Measurements from ENCODE around the gene BICD2.
A peak's percentile ranks its signal among the peaks of the same experiment; 100 is the strongest.

Gene BICD2

DNA sequence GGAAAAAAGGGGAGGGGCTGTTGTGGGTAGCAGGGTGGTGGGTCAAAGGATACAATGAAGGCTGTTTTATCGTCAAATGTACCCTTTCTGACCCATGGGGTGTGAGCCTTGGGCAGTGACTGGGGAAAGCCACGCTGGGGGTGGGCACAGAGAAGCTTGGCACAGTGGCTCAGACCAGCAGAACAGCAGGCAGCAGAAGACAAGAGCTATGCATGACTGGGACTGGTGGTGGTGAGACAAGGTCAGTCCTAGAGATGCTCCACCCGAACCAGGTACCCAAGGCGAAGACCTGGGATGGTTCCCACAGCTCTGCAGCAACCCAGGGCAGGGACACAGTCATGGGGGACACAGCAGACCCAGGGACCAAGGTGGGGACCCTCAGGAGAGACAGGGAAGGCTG, 38.3 kb downstream of the BICD2 start:
- no peak for DNase-seq

GRCh38 chr9:92725766-92726165, 38.9 kb downstream of the BICD2 start:
- peak; percentile 49 for DNase-seq

DNA sequence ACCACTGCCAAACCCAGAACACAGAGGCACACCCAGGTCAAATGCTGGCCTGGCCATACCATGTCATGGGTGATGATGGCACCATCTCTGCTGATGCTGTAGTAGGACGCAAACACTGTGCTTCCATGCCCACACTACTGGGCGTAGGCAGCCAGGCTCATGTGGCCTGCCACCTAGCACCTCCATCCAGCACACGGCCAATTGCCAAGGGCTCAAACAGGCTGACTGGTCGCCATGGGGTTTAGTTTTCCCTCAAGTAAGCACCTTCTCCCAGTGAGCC, 39.4 kb downstream of the BICD2 start:
- peak; percentile 17 for DNase-seq

DNA sequence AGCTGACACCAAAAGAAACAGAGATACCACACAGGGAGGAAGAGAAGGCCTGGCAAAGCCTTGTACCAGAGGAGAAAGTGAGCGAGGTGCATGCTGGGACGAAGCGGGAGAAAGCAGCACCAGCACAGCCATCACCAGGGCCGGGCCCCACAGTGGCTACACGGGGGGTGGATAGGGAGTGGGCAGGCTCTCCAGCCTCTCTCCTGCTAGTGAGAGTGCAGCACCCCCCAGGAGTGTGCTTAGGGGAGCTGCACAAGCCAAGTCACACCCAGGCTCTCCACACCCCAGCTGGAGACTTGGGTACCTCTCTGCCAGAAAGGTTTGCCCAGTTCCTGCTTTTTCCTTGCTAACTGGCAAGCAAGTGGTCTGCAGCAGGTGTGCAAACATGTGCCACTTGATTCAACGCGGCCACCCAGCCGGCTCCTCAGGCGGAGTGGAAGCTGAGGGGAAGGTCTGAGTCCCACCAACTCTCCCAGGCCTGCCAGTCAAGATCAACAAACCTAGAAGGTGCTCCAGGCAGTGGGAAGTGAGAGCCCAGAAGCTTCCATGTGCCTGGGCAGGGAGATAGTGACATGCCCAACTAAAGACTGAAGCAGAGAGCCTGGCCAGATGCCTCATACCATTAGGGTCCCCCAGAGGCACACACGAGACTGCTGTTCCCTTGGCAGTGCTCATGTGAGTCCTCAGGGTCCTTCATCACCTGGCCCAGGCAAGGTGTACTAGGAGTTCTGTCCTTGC, 39.9 kb downstream of the BICD2 start:
- DNase-seq: peak; percentile 47

GRCh38 chr9:92723801-92724323, 40.8 kb downstream of the BICD2 start:
- peak; percentile 30 for DNase-seq

- no peak for DNase-seq
Observed at GRCh38 chr9:92723299-92723625, 41.4 kb downstream of the BICD2 start.

- peak; percentile 40 for DNase-seq
Observed at GRCh38 chr9:92722386-92723298, 42.0 kb downstream of the BICD2 start.

GRCh38 chr9:92721548-92721947, 43.1 kb downstream of the BICD2 start:
- DNase-seq: no peak

DNA sequence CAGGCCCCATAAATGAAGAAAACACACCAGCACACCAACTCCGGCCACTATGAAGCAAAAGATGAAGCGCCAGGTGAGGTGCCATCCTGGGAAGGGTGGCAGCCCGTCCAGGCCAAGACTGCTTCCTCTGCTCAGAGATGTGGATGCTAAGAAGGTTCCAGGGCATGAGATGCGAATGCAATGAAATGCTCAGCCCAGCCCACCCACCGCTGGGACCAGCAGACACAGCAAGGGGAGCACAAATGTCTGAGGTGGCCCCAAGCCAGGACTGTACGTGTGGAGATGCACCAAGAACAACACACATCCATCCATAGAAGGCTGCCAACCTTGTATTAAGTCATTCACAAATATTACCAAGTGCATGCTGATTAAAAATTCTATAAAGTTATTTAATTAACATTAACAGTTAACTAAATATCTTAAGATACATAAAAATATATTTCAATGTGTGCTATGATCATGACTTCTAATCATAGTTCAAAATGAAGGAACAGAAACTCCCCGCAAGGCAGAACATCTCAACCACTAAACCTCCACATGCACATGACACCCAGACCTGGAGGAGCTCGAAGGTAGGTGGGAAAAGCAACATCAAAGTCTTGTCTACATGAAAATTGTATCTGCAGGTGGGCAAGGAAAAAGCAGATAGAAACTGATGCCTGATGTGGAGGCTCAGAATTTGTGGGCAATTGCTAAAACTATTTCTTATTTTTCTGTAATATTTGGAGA, 43.7 kb downstream of the BICD2 start:
- DNase-seq: no peak

DNA sequence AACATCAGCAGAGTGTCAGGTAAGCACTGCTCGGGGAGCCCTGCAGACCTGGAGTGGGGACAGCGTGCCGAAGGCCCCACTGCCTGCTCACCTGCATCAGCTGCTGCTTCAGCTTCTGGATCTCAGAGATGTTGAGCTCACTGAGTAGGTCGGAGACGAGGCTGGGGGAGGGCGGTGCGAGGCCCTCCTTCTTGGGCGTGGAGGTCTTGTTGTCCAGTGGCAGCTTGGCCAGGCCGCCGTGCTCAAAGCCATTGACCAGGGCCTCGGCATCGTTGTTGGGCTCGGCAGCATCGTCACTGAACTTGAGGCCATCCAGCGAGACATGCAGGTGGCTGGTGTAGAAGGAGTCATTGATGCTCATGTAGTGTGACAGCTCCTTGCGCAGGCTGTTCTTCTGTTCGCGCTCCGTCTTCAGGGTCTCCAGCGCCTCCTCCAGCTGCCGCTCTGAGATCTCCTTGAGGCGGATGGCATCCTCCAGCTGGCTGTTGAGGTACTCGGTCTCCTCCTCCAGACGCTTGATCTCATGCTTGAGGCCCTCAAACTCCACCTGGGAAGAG, 44.3 kb downstream of the BICD2 start:
- no peak for DNase-seq

DNA sequence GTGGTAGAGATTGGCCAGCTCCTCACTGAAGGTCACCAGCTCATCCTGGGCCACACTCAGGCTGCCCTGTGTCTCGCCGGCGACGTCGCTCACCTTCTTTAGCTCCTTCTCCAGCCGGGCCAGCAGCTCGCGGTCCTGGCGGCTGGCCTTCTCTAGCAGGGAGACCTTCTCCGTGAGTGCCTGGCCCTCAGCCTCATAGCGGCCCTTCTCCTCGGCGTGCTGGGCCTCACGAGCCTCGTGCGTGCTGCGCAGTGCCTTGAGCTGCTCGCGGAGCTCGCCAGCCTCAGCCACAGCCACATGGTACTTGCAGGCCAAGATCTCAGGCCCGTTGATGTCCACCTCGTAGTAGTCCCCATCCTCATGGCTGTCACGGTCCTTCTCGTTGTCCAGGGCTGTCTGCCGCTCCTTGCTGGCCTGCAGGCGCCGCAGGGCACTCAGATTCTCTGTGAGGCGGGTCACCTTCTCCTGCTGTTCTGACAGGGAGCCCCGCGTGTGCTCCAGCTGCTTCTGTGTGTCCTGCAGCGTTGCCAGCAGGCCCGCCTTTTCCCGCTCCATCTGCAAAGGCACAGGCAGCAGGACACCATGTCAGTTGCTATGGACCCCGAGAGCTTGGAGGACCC, 45.5 kb downstream of the BICD2 start:
- no peak for DNase-seq

GRCh38 chr9:92718086-92719001, 46.3 kb downstream of the BICD2 start:
- DNase-seq: no peak

- DNase-seq: no peak
Observed at GRCh38 chr9:92717201-92718085, 47.2 kb downstream of the BICD2 start.

DNA sequence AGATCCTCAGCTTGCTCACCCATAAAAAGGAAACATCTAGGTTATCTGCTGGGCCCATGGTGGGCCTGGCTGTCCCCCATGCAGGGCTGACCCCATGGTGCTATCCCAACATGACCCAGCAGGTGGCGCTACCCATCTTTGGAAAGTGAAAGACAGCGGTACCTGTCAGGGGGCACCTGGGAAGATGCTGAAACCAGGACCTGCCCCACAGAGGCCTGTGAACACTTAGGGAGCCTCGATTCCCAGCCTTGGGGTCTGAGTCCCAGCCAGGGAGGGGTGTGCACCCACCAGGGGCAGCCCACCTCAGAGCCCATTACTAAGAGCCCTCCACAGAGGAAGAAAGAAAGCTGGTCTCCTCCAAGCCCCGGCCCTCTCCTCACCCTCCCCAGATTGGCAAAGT, 48.1 kb downstream of the BICD2 start:
- peak; percentile 97 for DNase-seq

DNA sequence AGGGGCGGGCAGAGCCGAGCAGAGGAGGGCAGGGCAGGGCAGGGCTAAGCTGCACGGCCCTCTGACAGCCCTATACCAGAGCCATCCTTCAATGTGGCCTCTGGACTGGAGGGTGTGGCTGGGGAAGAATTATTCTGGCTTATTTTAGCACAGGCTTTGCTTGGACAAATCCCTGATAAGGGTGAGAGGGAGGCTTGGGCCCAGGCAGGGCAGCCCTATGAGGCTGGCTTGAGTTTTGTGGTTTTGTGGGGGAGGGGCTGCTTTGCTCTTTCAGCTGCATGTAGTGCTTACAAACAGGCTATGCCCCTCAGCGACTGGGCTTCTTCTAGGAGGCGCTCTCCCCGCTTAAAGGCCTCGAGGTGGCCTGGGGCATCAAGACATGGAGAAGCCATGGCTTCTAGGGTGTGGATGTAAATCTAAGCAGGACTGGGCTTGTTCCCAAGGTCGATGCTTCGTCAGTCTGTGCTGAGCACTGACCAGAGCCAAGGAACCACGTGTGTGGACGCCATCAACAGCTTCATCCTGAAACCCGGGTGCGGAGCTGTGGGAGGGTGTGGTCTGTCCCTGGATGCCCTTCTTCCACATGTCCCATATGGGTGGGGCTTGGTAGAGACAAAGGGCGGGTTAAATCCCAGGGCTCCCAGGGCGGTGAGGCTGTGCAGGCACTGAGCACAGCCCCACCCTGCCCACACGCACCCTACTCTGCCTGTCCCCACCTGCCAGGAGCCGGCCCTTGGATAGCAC, 49.0 kb downstream of the BICD2 start:
- no peak for DNase-seq

DNA sequence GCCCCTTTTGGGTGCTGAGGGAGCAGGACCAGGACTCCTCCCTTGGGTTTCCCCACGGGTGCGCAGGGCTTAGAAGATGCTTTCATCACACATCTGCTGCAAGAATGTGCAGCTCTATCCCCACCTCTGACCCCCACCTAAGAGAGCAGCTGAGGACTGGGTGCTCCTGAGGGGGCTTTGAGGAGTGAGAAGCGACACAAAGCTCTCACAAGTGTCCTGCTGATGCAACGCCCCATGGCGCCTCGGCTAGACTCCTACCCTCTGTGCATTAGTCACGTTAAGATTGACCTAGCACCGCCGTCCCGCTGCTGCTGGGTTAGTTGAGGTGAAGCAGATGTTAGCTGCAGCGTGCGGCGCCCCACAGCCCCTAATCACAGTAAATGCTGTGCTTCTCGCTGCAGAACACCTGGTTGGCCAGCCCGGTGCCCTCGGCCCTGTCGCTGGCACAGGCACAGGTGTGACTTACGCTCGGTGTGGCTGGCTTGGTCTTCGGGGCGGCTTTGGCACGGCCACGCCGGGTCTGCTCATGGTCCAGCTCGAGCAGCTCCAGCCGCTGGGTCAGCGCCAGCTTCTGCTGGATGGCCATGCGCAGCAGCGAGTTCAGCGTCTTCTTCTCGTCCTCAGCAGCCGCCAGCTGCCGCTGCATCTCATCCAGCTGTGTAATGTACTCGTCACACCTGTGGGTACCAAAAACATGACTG, 49.7 kb downstream of the BICD2 start:
- DNase-seq: no peak

DNA sequence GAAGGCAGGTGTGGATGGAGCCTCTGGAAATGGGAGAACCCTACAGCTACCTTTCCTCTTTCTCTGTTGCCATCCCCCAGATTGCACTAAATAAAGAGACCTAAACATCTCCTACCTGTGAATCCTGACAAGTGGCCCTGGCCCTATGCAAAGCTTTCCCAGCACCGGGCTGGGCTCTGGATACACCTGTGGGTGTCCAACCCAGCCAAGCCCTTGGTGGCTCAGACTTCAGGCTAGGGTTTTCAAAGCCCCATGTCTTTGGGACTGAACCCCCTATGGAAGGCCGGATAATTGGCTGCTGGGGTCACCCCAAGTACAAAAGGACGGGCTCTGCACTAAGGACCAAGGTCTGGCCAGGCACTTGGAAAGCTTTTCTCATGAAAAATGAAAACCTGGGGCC, 50.6 kb downstream of the BICD2 start:
- DNase-seq: no peak

GRCh38 chr9:92713528-92713927, 51.1 kb downstream of the BICD2 start:
- DNase-seq: no peak

GRCh38 chr9:92712767-92713166, 51.9 kb downstream of the BICD2 start:
- no peak for DNase-seq

Measured in activated CD8-positive, alpha-beta memory T cell treated with anti-CD3 and anti-CD28 coated beads for 24 hours (primary cell).